Measurements from ENCODE around the gene ICA1L. TPM values are rescaled to one million over a fixed set of nuclear protein-coding genes. Genes with fewer than 3 reads are reported as not detected.

Gene ICA1L
- total RNA-seq, 1 experiment from 2014 or later = 6.4 TPM

GRCh38 chr2:202815548-202816360 is 55.8 kb downstream of the ICA1L start:
- CTCF ChIA-PET = no interaction called here
- in situ Hi-C loops (cut with HindIII; ENCODE audit: low pct_unique_long_range_greater_than_20kb, low sequenced_read_pairs) (no loop called here), intact Hi-C loops (cut with micrococcal nuclease; ENCODE audit: unreplicated experiment) (no loop called here)
- no peaks in the 10 kb centered on the region for H3K36me3 ChIP-seq (ENCODE audit: control insufficient read depth, insufficient read depth, low read length)
- no TSS peak for BruUV-seq (replicated peaks)
- ATAC-seq (no peak), DNase-seq (ENCODE audit: low read depth, low spot score) (no peak)
- H3K9me3 ChIP-seq (ENCODE audit: control insufficient read depth, insufficient read depth, low read depth, low read length) = no peaks in the 10 kb centered on the region
- no peaks in the 10 kb centered on the region for H3K27me3 ChIP-seq (ENCODE audit: control insufficient read depth, insufficient read depth, low read length)
- TF ChIP-seq POLR2AphosphoS5 (IDR thresholded peaks at IDR 0.05; ENCODE audit: low read depth, low read length) (no peak), SIN3A (IDR thresholded peaks at IDR 0.05; ENCODE audit: borderline replicate concordance, insufficient read depth, low read depth, low read length) (no peak), TCF7L2 (IDR thresholded peaks at IDR 0.05; ENCODE audit: low read depth, low read length) (no peak)
- TF ChIP-seq, protein P1, sequence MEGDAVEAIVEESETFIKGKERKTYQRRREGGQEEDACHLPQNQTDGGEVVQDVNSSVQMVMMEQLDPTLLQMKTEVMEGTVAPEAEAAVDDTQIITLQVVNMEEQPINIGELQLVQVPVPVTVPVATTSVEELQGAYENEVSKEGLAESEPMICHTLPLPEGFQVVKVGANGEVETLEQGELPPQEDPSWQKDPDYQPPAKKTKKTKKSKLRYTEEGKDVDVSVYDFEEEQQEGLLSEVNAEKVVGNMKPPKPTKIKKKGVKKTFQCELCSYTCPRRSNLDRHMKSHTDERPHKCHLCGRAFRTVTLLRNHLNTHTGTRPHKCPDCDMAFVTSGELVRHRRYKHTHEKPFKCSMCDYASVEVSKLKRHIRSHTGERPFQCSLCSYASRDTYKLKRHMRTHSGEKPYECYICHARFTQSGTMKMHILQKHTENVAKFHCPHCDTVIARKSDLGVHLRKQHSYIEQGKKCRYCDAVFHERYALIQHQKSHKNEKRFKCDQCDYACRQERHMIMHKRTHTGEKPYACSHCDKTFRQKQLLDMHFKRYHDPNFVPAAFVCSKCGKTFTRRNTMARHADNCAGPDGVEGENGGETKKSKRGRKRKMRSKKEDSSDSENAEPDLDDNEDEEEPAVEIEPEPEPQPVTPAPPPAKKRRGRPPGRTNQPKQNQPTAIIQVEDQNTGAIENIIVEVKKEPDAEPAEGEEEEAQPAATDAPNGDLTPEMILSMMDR (IDR thresholded peaks at IDR 0.05) = no peak
- TF ChIP-seq, protein P2, sequence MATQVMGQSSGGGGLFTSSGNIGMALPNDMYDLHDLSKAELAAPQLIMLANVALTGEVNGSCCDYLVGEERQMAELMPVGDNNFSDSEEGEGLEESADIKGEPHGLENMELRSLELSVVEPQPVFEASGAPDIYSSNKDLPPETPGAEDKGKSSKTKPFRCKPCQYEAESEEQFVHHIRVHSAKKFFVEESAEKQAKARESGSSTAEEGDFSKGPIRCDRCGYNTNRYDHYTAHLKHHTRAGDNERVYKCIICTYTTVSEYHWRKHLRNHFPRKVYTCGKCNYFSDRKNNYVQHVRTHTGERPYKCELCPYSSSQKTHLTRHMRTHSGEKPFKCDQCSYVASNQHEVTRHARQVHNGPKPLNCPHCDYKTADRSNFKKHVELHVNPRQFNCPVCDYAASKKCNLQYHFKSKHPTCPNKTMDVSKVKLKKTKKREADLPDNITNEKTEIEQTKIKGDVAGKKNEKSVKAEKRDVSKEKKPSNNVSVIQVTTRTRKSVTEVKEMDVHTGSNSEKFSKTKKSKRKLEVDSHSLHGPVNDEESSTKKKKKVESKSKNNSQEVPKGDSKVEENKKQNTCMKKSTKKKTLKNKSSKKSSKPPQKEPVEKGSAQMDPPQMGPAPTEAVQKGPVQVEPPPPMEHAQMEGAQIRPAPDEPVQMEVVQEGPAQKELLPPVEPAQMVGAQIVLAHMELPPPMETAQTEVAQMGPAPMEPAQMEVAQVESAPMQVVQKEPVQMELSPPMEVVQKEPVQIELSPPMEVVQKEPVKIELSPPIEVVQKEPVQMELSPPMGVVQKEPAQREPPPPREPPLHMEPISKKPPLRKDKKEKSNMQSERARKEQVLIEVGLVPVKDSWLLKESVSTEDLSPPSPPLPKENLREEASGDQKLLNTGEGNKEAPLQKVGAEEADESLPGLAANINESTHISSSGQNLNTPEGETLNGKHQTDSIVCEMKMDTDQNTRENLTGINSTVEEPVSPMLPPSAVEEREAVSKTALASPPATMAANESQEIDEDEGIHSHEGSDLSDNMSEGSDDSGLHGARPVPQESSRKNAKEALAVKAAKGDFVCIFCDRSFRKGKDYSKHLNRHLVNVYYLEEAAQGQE (IDR thresholded peaks at IDR 0.05; ENCODE audit: insufficient read depth in 1 of 2, low read depth in 2 of 2, low read length in 1 of 2) = no peak
- no peaks in the 10 kb centered on the region for H3K4me1 ChIP-seq (ENCODE audit: control insufficient read depth, insufficient read depth, low read length)
- H3K4me3 ChIP-seq (ENCODE audit: low read depth in 2 of 2, low read length in 2 of 2) = no peak overlapping the region
- H3K27ac ChIP-seq (ENCODE audit: low read length) = no peak overlapping the region
- POLR2A ChIA-PET = no interaction called here

DNA sequence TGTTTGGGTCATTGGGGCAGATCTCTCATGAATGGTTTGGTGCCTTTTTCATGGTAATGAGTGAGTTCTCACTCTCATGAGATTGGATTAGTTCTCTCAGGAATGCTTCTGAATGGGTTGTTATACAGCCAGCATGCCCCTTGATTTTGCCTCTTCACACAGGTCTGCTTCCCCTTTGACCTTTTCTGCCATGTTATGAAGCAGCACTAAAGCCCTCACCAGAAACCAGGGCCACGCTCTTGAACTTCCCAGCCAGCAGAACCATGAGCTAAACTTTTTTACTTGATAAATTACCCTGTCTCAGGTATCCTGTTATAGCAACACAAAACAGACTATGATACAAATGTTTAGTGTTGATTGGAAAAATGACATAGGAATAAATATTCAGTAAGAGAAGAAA is 57.3 kb downstream of the ICA1L start:
- ChIA-PET POLR2A (no interaction called here), CTCF (interaction anchor here (0.6 kb wide), 1 partner anchor 26 kb away, joined by 7 read pairs; no protein-coding TSS in a partner anchor)
- Histone ChIP-seq H3K27ac (ENCODE audit: low read length) (no peak overlapping the region), H3K27me3 (ENCODE audit: control insufficient read depth, insufficient read depth, low read length) (no peaks in the 10 kb centered on the region), H3K4me3 (ENCODE audit: low read depth in 2 of 2, low read length in 2 of 2) (no peak overlapping the region), H3K4me1 (ENCODE audit: control insufficient read depth, insufficient read depth, low read length) (no peaks in the 10 kb centered on the region), H3K36me3 (ENCODE audit: control insufficient read depth, insufficient read depth, low read length) (no peaks in the 10 kb centered on the region), H3K9me3 (ENCODE audit: control insufficient read depth, insufficient read depth, low read depth, low read length) (no peaks in the 10 kb centered on the region)
- in situ Hi-C loops (cut with HindIII; ENCODE audit: low pct_unique_long_range_greater_than_20kb, low sequenced_read_pairs) = no loop called here
- no peak for ATAC-seq
- intact Hi-C loops (cut with micrococcal nuclease; ENCODE audit: unreplicated experiment) = no loop called here
- DNase-seq (ENCODE audit: low read depth, low spot score) = no peak
- no peak for TF ChIP-seq TCF7L2 (IDR thresholded peaks at IDR 0.05; ENCODE audit: low read depth, low read length)
- TF ChIP-seq POLR2AphosphoS5 (IDR thresholded peaks at IDR 0.05; ENCODE audit: low read depth, low read length) = no peak
- TF ChIP-seq SIN3A (IDR thresholded peaks at IDR 0.05; ENCODE audit: borderline replicate concordance, insufficient read depth, low read depth, low read length) = no peak
- TF ChIP-seq, protein P1 (IDR thresholded peaks at IDR 0.05) = no peak
- TF ChIP-seq, protein P2 (IDR thresholded peaks at IDR 0.05; ENCODE audit: insufficient read depth in 1 of 2, low read depth in 2 of 2, low read length in 1 of 2) = no peak
- BruUV-seq (replicated peaks) = no TSS peak

All from Panc1 (cell line).